ENCODE measurements around the gene GNAZ.

- TF ChIP-seq CTCF (IDR thresholded peaks at IDR 0.05; ENCODE audit: insufficient read depth, low read depth, low read length), result no peak
- no peak for TF ChIP-seq EZH2 (IDR thresholded peaks at IDR 0.05; ENCODE audit: insufficient read depth, low read length)
Observed at GRCh38 chr22:23105304-23105703, 35.0 kb downstream of the GNAZ start.

Measured in astrocyte (in vitro differentiated cells and primary cell).